OCI-LY7 (cell line): Measurements from ENCODE around the gene ATP2C1.

Experiments
- CTCF ChIP-seq: fragments of 200-600 bp; sonication (generic); conservative IDR thresholded peaks from 2 replicates; pipeline ENCODE4 v1.5.1; 2014; ENCODE audit warnings: mild to moderate bottlenecking, antibody characterized with exemption, low read length, moderate library complexity, mixed read lengths
- EZH2phosphoT487 ChIP-seq: fragments of 200-600 bp; sonication (generic); IDR thresholded peaks from 2 replicates; pipeline ENCODE4 v1.6.1; 2018; ENCODE audit warnings: low read depth, borderline replicate concordance, mild to moderate bottlenecking, mixed run types, antibody characterized with exemption, low read length, moderate library complexity, mixed read lengths

DNA sequence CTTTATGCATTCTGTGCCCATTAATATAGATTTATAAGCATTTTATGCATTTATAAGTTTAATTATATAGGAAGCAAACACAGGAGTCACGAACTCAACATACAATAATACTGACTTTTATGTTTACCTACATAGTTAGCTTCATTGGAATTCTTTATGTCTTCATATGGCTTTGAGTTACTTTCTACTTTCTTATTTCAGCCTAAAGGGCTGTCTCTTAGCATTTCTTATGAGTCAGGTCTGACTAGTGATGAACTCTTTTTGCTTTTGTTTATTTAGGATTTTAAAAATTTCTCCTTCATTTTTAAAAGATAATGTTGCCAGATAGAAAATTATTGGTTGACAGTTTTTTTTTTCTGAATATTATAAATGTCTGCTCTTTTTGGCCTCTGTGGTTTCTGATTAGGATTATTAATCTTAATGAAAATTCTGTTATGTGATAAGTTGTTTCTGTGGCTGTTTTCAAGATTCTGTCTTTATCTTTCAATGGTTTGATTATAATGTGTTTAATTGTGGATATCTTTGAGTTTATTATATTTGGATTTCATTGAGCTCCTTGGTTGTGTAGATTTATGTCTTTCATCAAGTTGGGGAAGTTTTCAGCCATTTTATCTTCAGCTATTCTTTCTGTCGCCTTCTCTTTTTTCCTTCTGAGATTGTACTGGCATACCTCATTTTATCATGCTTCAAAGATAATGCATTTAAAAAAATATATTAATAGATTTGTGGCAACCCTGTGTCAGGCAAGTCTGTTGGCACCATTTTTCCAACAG lies 54.3 kb downstream of the ATP2C1 start:
- no peak for TF ChIP-seq CTCF
- no peak for TF ChIP-seq EZH2phosphoT487
